HG02678 (cell line): ENCODE data around the gene RLF.
"Not testable (repeated sequence)": the region's sequence is repeated elsewhere in the genome, so short reads cannot be mapped to it uniquely, and the experiment has no call there.

Experiments used
- ATAC-seq: cut with Tn5 transposase; IDR thresholded peaks from one replicate; pipeline ENCODE4 v1.9.1; 2021; ENCODE audit warnings: mild to moderate bottlenecking, moderate library complexity; ENCODE audit not compliant: unreplicated experiment

RLF gene

GRCh38 chr1:40162753-40163441, 1.7 kb downstream of the RLF start:
- no peak for ATAC-seq

- no peak for ATAC-seq
Measured at GRCh38 chr1:40167317-40167716, 6.1 kb downstream of the RLF start.

GRCh38 chr1:40171036-40171435, 9.8 kb downstream of the RLF start:
- no peak for ATAC-seq

- ATAC-seq = no peak
Measured at GRCh38 chr1:40174788-40175187, 13.6 kb downstream of the RLF start.

GRCh38 chr1:40176989-40177388, 15.8 kb downstream of the RLF start:
- ATAC-seq = not testable (repeated sequence)

GRCh38 chr1:40178200-40178599, 17.0 kb downstream of the RLF start:
- no peak for ATAC-seq

GRCh38 chr1:40179496-40180089, 18.4 kb downstream of the RLF start:
- ATAC-seq = no peak

GRCh38 chr1:40183055-40183710, 22.0 kb downstream of the RLF start:
- ATAC-seq = no peak

- no peak for ATAC-seq
Measured at GRCh38 chr1:40184193-40184592, 23.0 kb downstream of the RLF start.

- ATAC-seq = peak; percentile 98
Measured at GRCh38 chr1:40185951-40186864, 25.0 kb downstream of the RLF start.

- ATAC-seq = no peak
Measured at GRCh38 chr1:40187399-40187798, 26.2 kb downstream of the RLF start.

- ATAC-seq = not testable (repeated sequence)
Measured at GRCh38 chr1:40194639-40195038, 33.5 kb downstream of the RLF start.

GRCh38 chr1:40197656-40198055, 36.5 kb downstream of the RLF start:
- ATAC-seq = no peak

- ATAC-seq = no peak
Measured at GRCh38 chr1:40199126-40199525, 37.9 kb downstream of the RLF start.

GRCh38 chr1:40204856-40205255, 43.7 kb downstream of the RLF start:
- ATAC-seq = no peak

- no peak for ATAC-seq
Measured at GRCh38 chr1:40210511-40211204, 49.5 kb downstream of the RLF start.

- no peak for ATAC-seq
Measured at GRCh38 chr1:40218333-40218732, 57.1 kb downstream of the RLF start.

GRCh38 chr1:40221471-40221905, 60.3 kb downstream of the RLF start:
- ATAC-seq = not testable (repeated sequence)

GRCh38 chr1:40221977-40222772, 61.0 kb downstream of the RLF start:
- ATAC-seq = no peak

- ATAC-seq = no peak
Measured at GRCh38 chr1:40224040-40224439, 62.9 kb downstream of the RLF start.
